Measurements from ENCODE around the gene P2RX5.

GRCh38 chr17:3659541-3660111, 36.3 kb downstream of the P2RX5 start:
- TF ChIP-seq CTCF (IDR thresholded peaks at IDR 0.05 in 8 of 11, conservative IDR thresholded peaks at IDR 0.05 in 3 of 11): no peak
- TF ChIP-seq POLR2A (IDR thresholded peaks at IDR 0.05): no peak

All from spleen (tissue), 7 donors.